ENCODE results near the gene DPP4. TPM values are rescaled to one million over a fixed set of nuclear protein-coding genes. Genes with fewer than 3 reads are reported as not detected.

The DPP4 gene
- total and polyA plus RNA-seq, 8 donors: 28.0 to 105 (median 44.1) TPM

DNA sequence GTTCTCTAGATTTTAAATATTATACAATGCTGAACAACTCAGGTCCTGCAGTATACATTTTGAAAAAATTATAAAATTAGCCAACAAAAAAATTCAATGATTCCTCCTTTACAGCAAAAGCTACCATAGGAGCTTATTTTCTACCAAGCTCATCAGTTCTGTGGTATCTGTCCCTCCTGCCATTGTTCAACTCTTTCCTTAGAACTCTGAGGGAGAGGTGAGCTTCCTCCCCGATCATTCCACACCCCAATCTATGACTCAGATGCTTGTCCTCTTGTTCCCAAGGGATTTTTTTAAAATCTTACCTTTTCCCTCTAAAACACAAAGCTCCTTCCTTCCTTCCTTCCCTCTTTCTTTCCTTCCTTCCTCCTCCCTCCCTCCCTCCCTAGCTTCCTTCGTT is 13.5 kb downstream of the DPP4 start:
- TF ChIP-seq, protein P1, sequence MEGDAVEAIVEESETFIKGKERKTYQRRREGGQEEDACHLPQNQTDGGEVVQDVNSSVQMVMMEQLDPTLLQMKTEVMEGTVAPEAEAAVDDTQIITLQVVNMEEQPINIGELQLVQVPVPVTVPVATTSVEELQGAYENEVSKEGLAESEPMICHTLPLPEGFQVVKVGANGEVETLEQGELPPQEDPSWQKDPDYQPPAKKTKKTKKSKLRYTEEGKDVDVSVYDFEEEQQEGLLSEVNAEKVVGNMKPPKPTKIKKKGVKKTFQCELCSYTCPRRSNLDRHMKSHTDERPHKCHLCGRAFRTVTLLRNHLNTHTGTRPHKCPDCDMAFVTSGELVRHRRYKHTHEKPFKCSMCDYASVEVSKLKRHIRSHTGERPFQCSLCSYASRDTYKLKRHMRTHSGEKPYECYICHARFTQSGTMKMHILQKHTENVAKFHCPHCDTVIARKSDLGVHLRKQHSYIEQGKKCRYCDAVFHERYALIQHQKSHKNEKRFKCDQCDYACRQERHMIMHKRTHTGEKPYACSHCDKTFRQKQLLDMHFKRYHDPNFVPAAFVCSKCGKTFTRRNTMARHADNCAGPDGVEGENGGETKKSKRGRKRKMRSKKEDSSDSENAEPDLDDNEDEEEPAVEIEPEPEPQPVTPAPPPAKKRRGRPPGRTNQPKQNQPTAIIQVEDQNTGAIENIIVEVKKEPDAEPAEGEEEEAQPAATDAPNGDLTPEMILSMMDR (IDR thresholded peaks at IDR 0.05): no peak
- H3K4me3 ChIP-seq: no peak overlapping the region
- peaks cover 0 to 6% of the 10 kb centered on the region in 2 donors for H3K4me1 ChIP-seq
- no peak for DNase-seq
- H3K9me3 ChIP-seq: peaks cover 0 to 13% of the 10 kb centered on the region in 2 donors
- H3K36me3 ChIP-seq: no peaks in the 10 kb centered on the region
- peak overlapping the region in 1 of 2 donors; percentile 78 for H3K27ac ChIP-seq
- no peaks in the 10 kb centered on the region for H3K27me3 ChIP-seq
- no peak for ATAC-seq
- intact Hi-C loops (cut with DNase I): no loop called here

GRCh38 chr2:162058973-162059668 is 14.9 kb downstream of the DPP4 start:
- TF ChIP-seq, protein P1 (IDR thresholded peaks at IDR 0.05): no peak
- H3K27me3 ChIP-seq: no peaks in the 10 kb centered on the region
- no peaks in the 10 kb centered on the region for H3K36me3 ChIP-seq
- intact Hi-C loops (cut with DNase I): no loop called here
- ATAC-seq (peak; percentile 81), DNase-seq (peak in 1 of 4 donors; percentile 36)
- no peak overlapping the region for H3K4me3 ChIP-seq
- peaks cover 0 to 13% of the 10 kb centered on the region in 2 donors for H3K9me3 ChIP-seq
- H3K27ac ChIP-seq: peak overlapping the region; percentile 53 to 78
- H3K4me1 ChIP-seq: peaks cover 0 to 6% of the 10 kb centered on the region in 2 donors

- DNase-seq (no peak), ATAC-seq (no peak)
- H3K9me3 ChIP-seq: peaks cover 0 to 13% of the 10 kb centered on the region in 2 donors
Observed at GRCh38 chr2:162057426-162057825, 16.6 kb downstream of the DPP4 start.

GRCh38 chr2:162056796-162057399 is 17.1 kb downstream of the DPP4 start:
- no peak overlapping the region for H3K4me3 ChIP-seq
- intact Hi-C loops (cut with DNase I): no loop called here
- no peaks in the 10 kb centered on the region for H3K27me3 ChIP-seq
- H3K27ac ChIP-seq: no peak overlapping the region
- ATAC-seq (no peak), DNase-seq (no peak)
- H3K36me3 ChIP-seq: no peaks in the 10 kb centered on the region
- H3K9me3 ChIP-seq: peaks cover 0 to 13% of the 10 kb centered on the region in 2 donors
- TF ChIP-seq, protein P1 (IDR thresholded peaks at IDR 0.05): no peak
- H3K4me1 ChIP-seq: peaks cover 0 to 6% of the 10 kb centered on the region in 2 donors

More at GRCh38 chr2:162057426-162057825, 16.6 kb downstream of the DPP4 start:
- H3K4me3 ChIP-seq: no peak overlapping the region
- TF ChIP-seq, protein P1 (IDR thresholded peaks at IDR 0.05): no peak
- intact Hi-C loops (cut with DNase I): no loop called here
- peak overlapping the region in 1 of 2 donors; percentile 76 for H3K27ac ChIP-seq
- H3K4me1 ChIP-seq: peaks cover 0 to 6% of the 10 kb centered on the region in 2 donors
- H3K27me3 ChIP-seq: no peaks in the 10 kb centered on the region
- no peaks in the 10 kb centered on the region for H3K36me3 ChIP-seq

DNA sequence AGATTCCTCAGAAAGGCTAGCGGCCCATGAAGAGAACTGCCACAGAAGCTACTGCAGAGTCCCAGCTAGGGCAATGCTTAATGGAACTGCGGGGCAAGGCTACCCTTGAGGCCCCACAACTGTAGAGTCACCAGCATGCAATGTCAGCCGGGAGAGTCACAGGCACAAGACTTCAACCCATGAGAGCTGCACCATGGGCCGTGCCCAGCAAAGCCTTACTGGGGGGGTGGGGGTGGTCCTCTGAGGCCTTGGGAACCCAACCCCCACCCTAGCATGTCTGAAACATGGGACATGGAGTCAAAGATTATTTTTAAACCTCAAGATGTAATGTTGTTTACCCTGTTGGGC is 20.2 kb downstream of the DPP4 start:
- H3K27me3 ChIP-seq: no peaks in the 10 kb centered on the region
- peaks cover 0 to 13% of the 10 kb centered on the region in 2 donors for H3K9me3 ChIP-seq
- H3K4me1 ChIP-seq: peaks cover 0 to 6% of the 10 kb centered on the region in 2 donors
- TF ChIP-seq, protein P1 (IDR thresholded peaks at IDR 0.05): no peak
- no peaks in the 10 kb centered on the region for H3K36me3 ChIP-seq
- no peak for ATAC-seq
- intact Hi-C loops (cut with DNase I): no loop called here
- H3K4me3 ChIP-seq: no peak overlapping the region
- DNase-seq: no peak
- H3K27ac ChIP-seq: no peak overlapping the region

All from left lung (tissue), 10 donors.